HCT116 (cell line): ENCODE measurements around the gene PHB1. TPM values are rescaled to one million over a fixed set of nuclear protein-coding genes. Genes with fewer than 3 reads are reported as not detected.

Experiments used
- ATAC-seq: fragments of 200-7000 bp; cut with Tn5 transposase; 2 replicates; pipeline ENCODE4 v1.9.1; 2020; ENCODE audit warnings: mild to moderate bottlenecking, moderate library complexity
- BruUV-seq: library from RNA; stranded (reverse); fragments of 400-500 nt; replicated peaks from 2 replicates; lab custom pipeline; 2021; lab: Mats Ljungman, UMichigan
- CTCF ChIA-PET: fragments of 300-600 bp; sonication (Branson Sonifier 250); formaldehyde crosslinking; loops from one replicate; lab custom pipeline; 2021; ENCODE audit warnings: antibody characterized with exemption; lab: Charles Lee
- POLR2A ChIA-PET: fragments of 300-600, 350-600 bp; sonication (Branson Sonifier 250); formaldehyde crosslinking; loops from one replicate; lab custom pipeline; 2021; ENCODE audit warnings: antibody characterized with exemption; lab: Charles Lee
- RAD21 ChIA-PET, 2 experiments: fragments of 300-600 bp; sonication (Branson Sonifier 250); formaldehyde crosslinking; loops; one replicate each; lab custom pipeline; 2023; ENCODE audit warnings: low total read pairs in 2 of 2; ENCODE audit not compliant: uncharacterized antibody in 2 of 2, unreplicated experiment in 2 of 2, low non-redundant PET in 1 of 2; lab: Charles Lee
- DNase-seq: peaks from one replicate; pipeline ENCODE4 v3.0.0-alpha.2; 2010; ENCODE audit warnings: low read depth, low spot score
- H2AFZ ChIP-seq: fragments of 200-600 bp; shearing (Covaris generic), sonication (generic); 2 replicates; pipeline ENCODE4 v1.6.1; 2017; ENCODE audit warnings: low read depth, mixed run types, mixed read lengths, antibody characterized with exemption, low read length; ENCODE audit not compliant: poor library complexity, severe bottlenecking
- H3K27ac ChIP-seq: 2 replicates; pipeline ENCODE4 v1.5.1; 2012; ENCODE audit warnings: low read depth, low read length
- H3K27me3 ChIP-seq: fragments of 200-600 bp; sonication (generic); 2 replicates; pipeline ENCODE4 v1.6.1; 2016; ENCODE audit warnings: mixed run types, low read length, mixed read lengths; ENCODE audit not compliant: insufficient read depth
- H3K36me3 ChIP-seq, 2 experiments: fragments of 200-500 bp in 1 of 2; fragments of 200-600 bp in 1 of 2; sonication (Bioruptor generic) in 1 of 2; sonication (generic) in 1 of 2; 2 replicates each; pipeline versions ENCODE4 v1.5.1 to v1.6.1; 2014 to 2016; ENCODE audit warnings: low read length in 2 of 2, inconsistent platforms in 1 of 2, mixed read lengths in 1 of 2, mixed run types in 1 of 2; ENCODE audit not compliant: insufficient read depth in 2 of 2, control insufficient read depth in 1 of 2
- H3K4me1 ChIP-seq, 2 experiments: fragments of 200-600 bp in 1 of 2; sonication (generic) in 1 of 2; 2 replicates each; pipeline versions ENCODE4 v1.5.1 to v1.6.1; 2012 to 2017; ENCODE audit warnings: low read length in 2 of 2, inconsistent platforms in 1 of 2, mild to moderate bottlenecking in 1 of 2, mixed read lengths in 1 of 2, mixed run types in 1 of 2, moderate library complexity in 1 of 2; ENCODE audit not compliant: insufficient read depth in 2 of 2, control insufficient read depth in 1 of 2
- H3K4me2 ChIP-seq: fragments of 200-600 bp; sonication (generic); 2 replicates; pipeline ENCODE4 v1.6.1; 2017; ENCODE audit warnings: mixed run types, low read length, mixed read lengths
- H3K4me3 ChIP-seq, 2 experiments: fragments of 200-600 bp in 1 of 2; sonication (generic) in 1 of 2; replicated peaks in 1 of 2; 2 replicates each; pipeline ENCODE4 v1.5.1; 2011 to 2016; ENCODE audit warnings: low read length in 2 of 2, control low read depth in 1 of 2, low read depth in 1 of 2, mild to moderate bottlenecking in 1 of 2, mixed read lengths in 1 of 2, mixed run types in 1 of 2
- H3K79me2 ChIP-seq: fragments of 200-600 bp; sonication (generic); 2 replicates; pipeline ENCODE4 v1.6.1; 2017; ENCODE audit warnings: mild to moderate bottlenecking, mixed run types, low read length, moderate library complexity, mixed read lengths; ENCODE audit not compliant: insufficient read depth
- H3K9ac ChIP-seq: fragments of 200-600 bp; sonication (generic); 2 replicates; pipeline ENCODE4 v1.6.1; 2016; ENCODE audit warnings: low read length, mixed read lengths
- H3K9me2 ChIP-seq: fragments of 200-600 bp; sonication (generic), shearing (Covaris generic); 2 replicates; pipeline ENCODE4 v1.6.1; 2017; ENCODE audit warnings: mixed run types, mild to moderate bottlenecking, moderate library complexity; ENCODE audit not compliant: insufficient read depth
- H3K9me3 ChIP-seq, 2 experiments: fragments of 200-500 bp in 1 of 2; fragments of 200-600 bp in 1 of 2; sonication (Bioruptor generic) in 1 of 2; sonication (generic) in 1 of 2; 2 replicates each; pipeline ENCODE4 v1.6.1; 2014 to 2017; ENCODE audit warnings: low read length in 2 of 2, mixed read lengths in 2 of 2, inconsistent platforms in 1 of 2, low read depth in 1 of 2, mild to moderate bottlenecking in 1 of 2, mixed run types in 1 of 2, moderate library complexity in 1 of 2; ENCODE audit not compliant: control insufficient read depth in 1 of 2, insufficient read depth in 1 of 2
- H4K20me1 ChIP-seq: fragments of 200-600 bp; sonication (generic), shearing (Covaris generic); 2 replicates; pipeline ENCODE4 v1.6.1; 2017; ENCODE audit warnings: mixed run types, mild to moderate bottlenecking, moderate library complexity; ENCODE audit not compliant: insufficient read depth
- ATF3 ChIP-seq: IDR thresholded peaks from 2 replicates; pipeline ENCODE4 v1.6.1; 2012
- CEBPB ChIP-seq: IDR thresholded peaks from 2 replicates; pipeline ENCODE4 v1.6.1; 2012; ENCODE audit warnings: low read depth
- CTCF ChIP-seq, 3 experiments: fragments of 200-600 bp in 1 of 3; sonication (generic) in 1 of 3; IDR thresholded peaks in 2 of 3; conservative IDR thresholded peaks in 1 of 3; 2 replicates each; pipeline ENCODE4 v1.5.1; 2012 to 2017; ENCODE audit warnings: low read depth in 2 of 3, low read length in 2 of 3, antibody characterized with exemption in 1 of 3, borderline replicate concordance in 1 of 3, control low read depth in 1 of 3, mild to moderate bottlenecking in 1 of 3, mixed read lengths in 1 of 3, mixed run types in 1 of 3, moderate library complexity in 1 of 3; ENCODE audit not compliant: insufficient read depth in 1 of 3
- EZH2phosphoT487 ChIP-seq: fragments of 200-600 bp; IDR thresholded peaks from 2 replicates; pipeline ENCODE4 v1.6.1; 2018; ENCODE audit warnings: antibody characterized with exemption, borderline replicate concordance
- POLR2AphosphoS5 ChIP-seq: IDR thresholded peaks from 2 replicates; pipeline ENCODE4 v1.6.1; 2011; ENCODE audit warnings: mild to moderate bottlenecking, low read depth, low read length, moderate library complexity
- SRF ChIP-seq: IDR thresholded peaks from 2 replicates; pipeline ENCODE4 v1.6.1; 2012; ENCODE audit warnings: low read depth
- TCF7L2 ChIP-seq: IDR thresholded peaks from 2 replicates; pipeline ENCODE4 v1.7.0; 2011; ENCODE audit warnings: borderline replicate concordance, inconsistent platforms; ENCODE audit not compliant: insufficient read depth, insufficient read length; ENCODE audit errors: extremely low read depth
- ZBTB33 ChIP-seq: IDR thresholded peaks from 2 replicates; pipeline ENCODE4 v1.6.1; 2011; ENCODE audit warnings: mild to moderate bottlenecking, low read length, moderate library complexity; ENCODE audit not compliant: insufficient replicate concordance; ENCODE audit errors: extremely low read depth
- ZFX ChIP-seq: fragments of 450-650 bp; IDR thresholded peaks from 2 replicates; pipeline ENCODE4 v1.6.1; 2017
- intact Hi-C: fragments of 100-400 bp; cut with micrococcal nuclease; formaldehyde crosslinking; loops from 2 replicates; pipeline ENCODE4 v1.10.0; 2022
- total RNA-seq: library from RNA; stranded (reverse); gene quantifications from one replicate; pipeline ENCODE4 v1.2.1, GENCODE V29; 2021; ENCODE audit not compliant: unreplicated experiment

PHB1 gene
- total RNA-seq, 1 experiment from 2014 or later = 534 TPM

- H3K79me2 ChIP-seq = peaks cover 61% of the 10 kb centered on the region
- intact Hi-C loops = loop anchor here (2.0 to 5.0 kb wide), 2 partner anchors 148 to 298 kb away; partner anchors contain the start of gene SLC35B1
- no peaks in the 10 kb centered on the region for H3K27me3 ChIP-seq
- H3K4me3 ChIP-seq = no peak overlapping the region
- H3K9ac ChIP-seq = no peak overlapping the region
- H3K27ac ChIP-seq = no peak overlapping the region
- no peak for ATAC-seq
- H3K9me2 ChIP-seq = no peaks in the 10 kb centered on the region
- no peak for DNase-seq
- peaks cover 76 to 83% of the 10 kb centered on the region in 2 experiments for H3K36me3 ChIP-seq
- no peaks in the 10 kb centered on the region for H3K9me3 ChIP-seq
- no peaks in the 10 kb centered on the region for H4K20me1 ChIP-seq
- H3K4me1 ChIP-seq = peaks cover 7 to 9% of the 10 kb centered on the region in 2 experiments; a peak in 3 of 4 replicates
- TF ChIP-seq POLR2AphosphoS5 (no peak), CTCF (IDR thresholded peaks at IDR 0.05 in 2 of 3, conservative IDR thresholded peaks at IDR 0.05 in 1 of 3; ENCODE audit: borderline replicate concordance in 1 of 3, insufficient read depth in 1 of 3, low read depth in 2 of 3, low read length in 2 of 3) (no peak), SRF (no peak), ZBTB33 (no peak), TCF7L2 (no peak), EZH2phosphoT487 (no peak), ATF3 (no peak), CEBPB (no peak), ZFX (no peak)
- BruUV-seq = no TSS peak
- ChIA-PET CTCF (interaction anchor here (0.7 to 4.1 kb wide), 5 partner anchors 9 to 685 kb away, joined by 3 to 65 read pairs (median 4); no protein-coding TSS in a partner anchor), RAD21 (interaction anchor here (1.6 to 2.7 kb wide), 2 partner anchors 147 kb away, joined by 5 to 11 read pairs; no protein-coding TSS in a partner anchor), POLR2A (no interaction called here)
- no peak overlapping the region for H2AFZ ChIP-seq
- no peak overlapping the region for H3K4me2 ChIP-seq
Observed at GRCh38 chr17:49409066-49409465, 5.6 kb downstream of the PHB1 start.
